EH (cell line): Measurements from ENCODE around the gene PLEKHA1.

Experiments used
- DNase-seq: peaks from one replicate; pipeline ENCODE4 v3.0.0-alpha.2; 2015; ENCODE audit warnings: low read depth

PLEKHA1 gene

GRCh38 chr10:122347170-122347841 lies 27.2 kb upstream of the PLEKHA1 start:
- no peak for DNase-seq

GRCh38 chr10:122348512-122348911 lies 26.0 kb upstream of the PLEKHA1 start:
- no peak for DNase-seq

- DNase-seq = no peak
Observed at GRCh38 chr10:122348935-122349361, 25.6 kb upstream of the PLEKHA1 start.

- no peak for DNase-seq
Observed at GRCh38 chr10:122349758-122350369, 24.6 kb upstream of the PLEKHA1 start.

GRCh38 chr10:122350893-122351292 lies 23.6 kb upstream of the PLEKHA1 start:
- no peak for DNase-seq

GRCh38 chr10:122352817-122353525 lies 21.5 kb upstream of the PLEKHA1 start:
- DNase-seq = no peak

GRCh38 chr10:122354383-122354782 lies 20.1 kb upstream of the PLEKHA1 start:
- no peak for DNase-seq

GRCh38 chr10:122357685-122358084 lies 16.8 kb upstream of the PLEKHA1 start:
- DNase-seq = no peak

- DNase-seq = no peak
Observed at GRCh38 chr10:122359621-122360020, 14.9 kb upstream of the PLEKHA1 start.

GRCh38 chr10:122361046-122361445 lies 13.5 kb upstream of the PLEKHA1 start:
- no peak for DNase-seq

GRCh38 chr10:122362031-122362592 lies 12.4 kb upstream of the PLEKHA1 start:
- DNase-seq = no peak

GRCh38 chr10:122362621-122363020 lies 11.9 kb upstream of the PLEKHA1 start:
- DNase-seq = peak; percentile 9

GRCh38 chr10:122363311-122363710 lies 11.2 kb upstream of the PLEKHA1 start:
- no peak for DNase-seq

GRCh38 chr10:122363722-122364463 lies 10.6 kb upstream of the PLEKHA1 start:
- DNase-seq = no peak

- DNase-seq = no peak
Observed at GRCh38 chr10:122368502-122369254, 5.8 kb upstream of the PLEKHA1 start.

- no peak for DNase-seq
Observed at GRCh38 chr10:122373108-122373507, 1.4 kb upstream of the PLEKHA1 start.

- peak; percentile 57 for DNase-seq
Observed at GRCh38 chr10:122373721-122374120, 787 bp upstream of the PLEKHA1 start.

- peak; percentile 56 for DNase-seq
Observed at GRCh38 chr10:122374859-122375678, 561 bp downstream of the PLEKHA1 start.

- peak; percentile 2 for DNase-seq
Observed at GRCh38 chr10:122375679-122376160, 1.2 kb downstream of the PLEKHA1 start.

- no peak for DNase-seq
Observed at GRCh38 chr10:122376364-122376961, 2.0 kb downstream of the PLEKHA1 start.
